DND-41 (cell line): ENCODE results near the gene RAPGEF2.

ENCODE experiments used
- ATAC-seq: fragments of 200-7000 bp; cut with Tn5 transposase; 3 replicates; pipeline ENCODE4 v1.9.1; 2021; ENCODE audit warnings: low read depth; ENCODE audit not compliant: insufficient read depth
- DNase-seq: peaks from one replicate; pipeline ENCODE4 v3.0.0-alpha.2; 2020
- H2AFZ ChIP-seq: 2 replicates; pipeline ENCODE4 v1.6.0; 2012; ENCODE audit warnings: low read depth, low read length
- H3K27ac ChIP-seq: 2 replicates; pipeline ENCODE4 v1.5.1; 2012; ENCODE audit warnings: low read length, inconsistent platforms
- H3K27me3 ChIP-seq: fragments of 200-600 bp; sonication (generic); 2 replicates; pipeline ENCODE4 v1.6.0; 2012; ENCODE audit warnings: low read length, mild to moderate bottlenecking, inconsistent platforms; ENCODE audit not compliant: insufficient read depth, poor library complexity
- H3K36me3 ChIP-seq: 2 replicates; pipeline ENCODE4 v1.5.1; 2012; ENCODE audit warnings: low read length, inconsistent platforms; ENCODE audit not compliant: insufficient read depth
- H3K4me1 ChIP-seq: 2 replicates; pipeline ENCODE4 v1.5.1; 2012; ENCODE audit warnings: mild to moderate bottlenecking, low read length; ENCODE audit not compliant: insufficient read depth
- H3K4me2 ChIP-seq: 2 replicates; pipeline ENCODE4 v1.6.0; 2012; ENCODE audit warnings: mild to moderate bottlenecking, moderate library complexity, low read length, inconsistent platforms; ENCODE audit not compliant: insufficient read depth
- H3K4me3 ChIP-seq, 2 experiments: fragments of 200-600 bp in 1 of 2; shearing (Covaris generic) in 1 of 2; 2 replicates each; pipeline ENCODE4 v1.5.1; 2012 to 2016; ENCODE audit warnings: inconsistent platforms in 2 of 2, low read length in 2 of 2, mild to moderate bottlenecking in 2 of 2, low read depth in 1 of 2, moderate library complexity in 1 of 2
- H3K79me2 ChIP-seq: 2 replicates; pipeline ENCODE4 v1.6.0; 2012; ENCODE audit warnings: low read length, inconsistent platforms; ENCODE audit not compliant: insufficient read depth
- H3K9ac ChIP-seq: 2 replicates; pipeline ENCODE4 v1.6.0; 2012; ENCODE audit warnings: low read depth, mild to moderate bottlenecking, inconsistent platforms, low read length, moderate library complexity
- H3K9me3 ChIP-seq: 2 replicates; pipeline ENCODE4 v1.5.1; 2012; ENCODE audit warnings: low read length, moderate library complexity, mild to moderate bottlenecking, inconsistent platforms; ENCODE audit not compliant: insufficient read depth, severe bottlenecking
- H4K20me1 ChIP-seq: 2 replicates; pipeline ENCODE4 v1.6.0; 2012; ENCODE audit warnings: low read length; ENCODE audit not compliant: insufficient read depth
- CTCF ChIP-seq: IDR thresholded peaks from 2 replicates; pipeline ENCODE4 v1.5.1; 2012; ENCODE audit warnings: borderline replicate concordance, low read length, moderate library complexity, mild to moderate bottlenecking; ENCODE audit not compliant: poor library complexity, severe bottlenecking; ENCODE audit errors: extremely low read depth
- EZH2 ChIP-seq: IDR thresholded peaks from 3 replicates; pipeline ENCODE4 v1.6.1; 2012; ENCODE audit warnings: borderline replicate concordance, low read depth, mild to moderate bottlenecking, moderate library complexity, low read length, inconsistent platforms; ENCODE audit not compliant: severe bottlenecking

Gene RAPGEF2

DNA sequence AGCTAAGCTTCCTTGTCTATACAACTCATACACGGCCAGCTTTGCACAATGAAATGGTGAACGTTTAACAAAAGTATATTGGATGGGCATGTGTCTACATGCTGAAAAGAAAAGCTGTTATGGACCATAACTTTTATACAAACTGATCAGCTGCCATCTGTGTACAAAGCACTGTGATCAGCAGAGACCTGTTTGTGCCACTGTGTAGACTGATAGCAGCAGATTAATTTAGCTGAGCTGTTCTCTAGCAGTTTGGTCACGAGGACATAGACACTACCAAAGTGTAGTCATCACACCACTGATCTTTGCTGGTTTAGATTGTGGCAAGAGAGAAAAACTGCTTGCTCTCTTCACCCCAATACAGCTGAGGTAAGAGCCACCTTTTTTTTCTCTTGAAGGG is 124.5 kb downstream of the RAPGEF2 start:
- ATAC-seq (no peak), DNase-seq (no peak)
- H3K4me3 ChIP-seq = no peak overlapping the region
- no peaks in the 10 kb centered on the region for H3K4me1 ChIP-seq
- no peak overlapping the region for H2AFZ ChIP-seq
- no peaks in the 10 kb centered on the region for H3K79me2 ChIP-seq
- TF ChIP-seq CTCF (no peak), EZH2 (no peak)
- no peaks in the 10 kb centered on the region for H3K9me3 ChIP-seq
- H3K27me3 ChIP-seq = no peaks in the 10 kb centered on the region
- no peaks in the 10 kb centered on the region for H4K20me1 ChIP-seq
- no peak overlapping the region for H3K27ac ChIP-seq
- no peak overlapping the region for H3K4me2 ChIP-seq
- no peaks in the 10 kb centered on the region for H3K36me3 ChIP-seq
- no peak overlapping the region for H3K9ac ChIP-seq

DNA sequence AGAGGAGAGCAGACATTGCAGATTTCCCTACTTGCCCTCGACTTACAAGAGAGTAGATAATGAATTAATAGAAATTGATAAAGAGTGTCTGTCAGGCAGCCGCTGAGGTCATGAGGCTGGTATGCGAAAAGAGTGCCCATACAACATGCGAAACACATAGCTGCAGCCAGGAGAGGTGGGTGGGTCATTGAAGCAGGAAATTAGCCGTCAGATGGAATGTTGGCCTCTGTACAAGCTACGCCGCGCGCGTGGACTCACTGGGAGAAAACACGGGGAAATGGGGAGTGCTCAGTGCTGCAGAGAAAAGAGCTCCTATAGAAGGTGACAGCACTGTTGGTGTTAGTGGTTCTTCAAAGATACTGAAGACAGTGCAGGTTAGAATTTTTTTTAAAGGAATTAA is 125.1 kb downstream of the RAPGEF2 start:
- H3K27ac ChIP-seq = no peak overlapping the region

GRCh38 chr4:159229164-159229563 is 126.3 kb downstream of the RAPGEF2 start:
- Histone ChIP-seq H3K79me2 (no peaks in the 10 kb centered on the region), H4K20me1 (no peaks in the 10 kb centered on the region; the same call in 1 of the 2 replicates), H2AFZ (no peak overlapping the region), H3K27ac (no peak overlapping the region), H3K9ac (no peak overlapping the region), H3K9me3 (no peaks in the 10 kb centered on the region), H3K4me2 (no peak overlapping the region), H3K27me3 (no peaks in the 10 kb centered on the region), H3K4me1 (no peaks in the 10 kb centered on the region), H3K4me3 (no peak overlapping the region), H3K36me3 (no peaks in the 10 kb centered on the region)
- ATAC-seq = no peak
- DNase-seq = no peak
- no peak for TF ChIP-seq EZH2

More for the DNA sequence above, 125.1 kb downstream of the RAPGEF2 start:
- Histone ChIP-seq H3K4me2 (no peak overlapping the region), H3K79me2 (no peaks in the 10 kb centered on the region), H3K36me3 (no peaks in the 10 kb centered on the region), H3K9me3 (no peaks in the 10 kb centered on the region), H3K27me3 (no peaks in the 10 kb centered on the region), H3K4me3 (no peak overlapping the region), H2AFZ (no peak overlapping the region), H4K20me1 (no peaks in the 10 kb centered on the region; the same call in 1 of the 2 replicates), H3K9ac (no peak overlapping the region), H3K4me1 (no peaks in the 10 kb centered on the region)
- TF ChIP-seq CTCF (no peak), EZH2 (no peak)
- ATAC-seq (no peak), DNase-seq (no peak)

GRCh38 chr4:159232465-159233106 is 129.7 kb downstream of the RAPGEF2 start:
- no peak for ATAC-seq
- Histone ChIP-seq H3K36me3 (no peaks in the 10 kb centered on the region), H3K27ac (no peak overlapping the region), H3K4me3 (no peak overlapping the region), H3K9ac (no peak overlapping the region), H3K4me2 (no peak overlapping the region), H3K27me3 (no peaks in the 10 kb centered on the region), H3K79me2 (no peaks in the 10 kb centered on the region), H2AFZ (no peak overlapping the region), H3K9me3 (no peaks in the 10 kb centered on the region), H3K4me1 (no peaks in the 10 kb centered on the region), H4K20me1 (no peaks in the 10 kb centered on the region; the same call in 1 of the 2 replicates)
- no peak for TF ChIP-seq EZH2
- no peak for TF ChIP-seq CTCF
- DNase-seq = no peak
